NCI-H1436 (cell line): Measurements from ENCODE around the gene AHNAK.
"Not testable (repeated sequence)": the region's sequence is repeated elsewhere in the genome, so short reads cannot be mapped to it uniquely, and the experiment has no call there.

Experiments used
- DNase-seq: peaks from one replicate; lab custom pipeline; 2025; lab: John Stamatoyannopoulos, UW

The AHNAK gene, protein sequence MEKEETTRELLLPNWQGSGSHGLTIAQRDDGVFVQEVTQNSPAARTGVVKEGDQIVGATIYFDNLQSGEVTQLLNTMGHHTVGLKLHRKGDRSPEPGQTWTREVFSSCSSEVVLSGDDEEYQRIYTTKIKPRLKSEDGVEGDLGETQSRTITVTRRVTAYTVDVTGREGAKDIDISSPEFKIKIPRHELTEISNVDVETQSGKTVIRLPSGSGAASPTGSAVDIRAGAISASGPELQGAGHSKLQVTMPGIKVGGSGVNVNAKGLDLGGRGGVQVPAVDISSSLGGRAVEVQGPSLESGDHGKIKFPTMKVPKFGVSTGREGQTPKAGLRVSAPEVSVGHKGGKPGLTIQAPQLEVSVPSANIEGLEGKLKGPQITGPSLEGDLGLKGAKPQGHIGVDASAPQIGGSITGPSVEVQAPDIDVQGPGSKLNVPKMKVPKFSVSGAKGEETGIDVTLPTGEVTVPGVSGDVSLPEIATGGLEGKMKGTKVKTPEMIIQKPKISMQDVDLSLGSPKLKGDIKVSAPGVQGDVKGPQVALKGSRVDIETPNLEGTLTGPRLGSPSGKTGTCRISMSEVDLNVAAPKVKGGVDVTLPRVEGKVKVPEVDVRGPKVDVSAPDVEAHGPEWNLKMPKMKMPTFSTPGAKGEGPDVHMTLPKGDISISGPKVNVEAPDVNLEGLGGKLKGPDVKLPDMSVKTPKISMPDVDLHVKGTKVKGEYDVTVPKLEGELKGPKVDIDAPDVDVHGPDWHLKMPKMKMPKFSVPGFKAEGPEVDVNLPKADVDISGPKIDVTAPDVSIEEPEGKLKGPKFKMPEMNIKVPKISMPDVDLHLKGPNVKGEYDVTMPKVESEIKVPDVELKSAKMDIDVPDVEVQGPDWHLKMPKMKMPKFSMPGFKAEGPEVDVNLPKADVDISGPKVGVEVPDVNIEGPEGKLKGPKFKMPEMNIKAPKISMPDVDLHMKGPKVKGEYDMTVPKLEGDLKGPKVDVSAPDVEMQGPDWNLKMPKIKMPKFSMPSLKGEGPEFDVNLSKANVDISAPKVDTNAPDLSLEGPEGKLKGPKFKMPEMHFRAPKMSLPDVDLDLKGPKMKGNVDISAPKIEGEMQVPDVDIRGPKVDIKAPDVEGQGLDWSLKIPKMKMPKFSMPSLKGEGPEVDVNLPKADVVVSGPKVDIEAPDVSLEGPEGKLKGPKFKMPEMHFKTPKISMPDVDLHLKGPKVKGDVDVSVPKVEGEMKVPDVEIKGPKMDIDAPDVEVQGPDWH (N-terminal part only)

DNA sequence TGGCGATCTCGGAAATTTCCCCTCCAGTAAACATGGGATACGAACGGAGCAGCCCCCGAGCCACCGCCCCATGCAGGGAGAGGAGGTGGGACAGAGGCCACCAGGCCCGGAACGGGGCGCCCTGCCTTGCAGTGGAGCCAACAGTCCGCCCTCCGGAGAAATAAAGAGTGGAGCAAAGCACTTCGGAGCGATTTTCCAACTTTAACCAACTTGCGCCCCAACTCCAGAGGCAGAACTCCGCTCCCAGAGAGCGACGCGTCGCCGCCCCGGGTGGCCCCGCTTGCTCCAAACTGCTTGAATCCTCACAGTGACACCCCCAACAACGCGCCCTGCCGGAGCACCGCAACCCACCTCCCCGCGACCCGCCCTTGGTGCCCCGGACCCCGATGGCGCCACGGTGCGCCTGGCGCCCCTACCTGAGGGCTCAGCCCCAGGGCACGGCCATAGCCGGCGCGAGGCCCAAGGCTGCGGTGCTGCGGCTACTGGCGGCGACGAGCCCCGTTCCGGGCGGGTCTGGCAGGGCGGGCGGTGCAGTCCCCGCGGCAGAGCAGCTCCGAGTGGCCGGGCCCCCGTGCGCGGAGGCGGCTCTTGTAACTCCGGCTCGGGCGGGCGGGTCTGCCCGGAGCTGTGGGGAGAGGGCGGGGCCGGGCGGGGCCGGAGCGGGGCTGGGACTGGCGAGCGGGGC, at the start of gene AHNAK:
Gene AHNAK (minus strand): TSS at position 563 of the 685 bp plus-strand sequence. CDS start 10,708 bp downstream, outside the sequence.
- DNase-seq = no peak

DNA sequence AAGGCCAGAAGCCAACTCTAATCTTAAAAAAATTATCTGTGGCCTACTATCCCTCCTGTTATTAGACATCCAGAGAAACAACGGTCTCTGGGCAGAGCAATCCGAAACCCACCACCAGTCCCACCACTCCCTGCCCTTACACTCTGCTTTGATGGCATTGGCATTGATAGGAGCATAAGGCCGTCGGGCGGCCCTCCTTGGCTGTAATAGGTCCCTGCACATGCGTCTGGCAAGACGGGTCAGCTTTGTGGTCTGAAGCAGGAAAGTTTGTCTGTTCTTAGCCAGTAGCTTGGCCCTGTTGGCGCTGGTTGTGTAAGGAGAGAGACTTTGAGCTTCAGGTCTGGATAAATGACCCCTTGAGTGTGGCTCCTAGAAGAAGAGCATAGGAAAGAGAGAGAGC, 48.5 kb upstream of the AHNAK start:
- no peak for DNase-seq

- peak; percentile 63 for DNase-seq
These were observed 46.9 kb upstream of the AHNAK start for GRCh38 chr11:62593434-62594044.

DNA sequence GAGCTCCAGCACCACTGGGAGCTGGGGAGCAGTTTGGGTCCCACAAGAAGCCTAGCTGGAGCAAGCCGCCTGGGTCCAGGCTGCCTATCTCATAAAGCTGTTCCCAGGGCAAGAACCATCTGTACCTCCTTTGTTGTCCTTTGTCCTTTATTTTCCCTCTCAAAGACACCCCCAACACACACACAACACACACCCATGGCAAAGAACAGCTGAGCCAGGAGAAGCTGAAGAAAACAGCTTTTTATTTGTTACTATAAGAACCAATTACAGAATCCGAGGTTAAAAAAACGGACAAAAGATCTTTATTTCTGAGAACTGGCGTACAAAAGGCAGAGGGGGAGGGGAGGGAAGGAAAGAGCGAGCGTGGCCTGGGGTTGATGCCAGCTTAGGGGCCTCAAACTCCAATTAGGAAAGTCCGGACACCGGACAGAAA, 46.4 kb upstream of the AHNAK start:
- no peak for DNase-seq

- no peak for DNase-seq
These were observed 45.7 kb upstream of the AHNAK start for GRCh38 chr11:62592146-62592815.

DNA sequence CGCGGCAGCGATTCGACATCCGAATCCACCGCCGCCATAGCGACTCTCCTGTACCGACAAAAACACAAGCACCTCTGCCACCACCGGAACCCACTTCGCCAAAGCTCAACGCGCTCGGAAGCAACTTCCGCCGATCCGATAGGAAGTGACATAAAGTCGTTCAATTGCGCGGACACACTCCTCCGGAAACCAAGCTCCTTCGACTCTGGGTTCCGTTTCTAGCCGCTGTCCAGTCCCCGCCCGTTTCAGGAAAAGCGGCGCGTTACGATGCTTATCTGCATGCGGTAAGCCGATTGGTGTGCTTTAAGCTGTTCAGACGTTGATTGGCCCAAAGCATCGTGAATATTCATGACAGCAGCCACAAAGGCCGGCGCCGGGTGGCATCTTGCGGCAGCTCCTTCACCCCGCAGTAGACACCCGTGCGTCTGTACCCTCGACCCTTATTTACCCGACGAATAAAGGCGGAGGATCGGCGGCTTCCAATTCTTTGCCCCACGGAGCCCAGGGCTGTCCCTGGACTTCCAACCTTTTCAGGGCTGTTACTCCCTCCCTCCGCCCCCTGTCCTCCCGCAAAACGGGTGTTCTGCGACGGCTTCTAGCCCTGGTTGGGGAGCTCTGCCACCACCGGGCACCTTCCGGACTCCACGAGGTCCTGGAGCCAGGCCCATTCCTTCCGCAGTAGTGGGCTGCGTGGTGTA, 45.0 kb upstream of the AHNAK start, which contains the start of gene TUT1:
Gene TUT1 (minus strand): TSS at position 76 of the 698 bp plus-strand sequence. CDS start 38 bp downstream, at position 38.
- peak; percentile 99 for DNase-seq

- DNase-seq = no peak
These were observed 42.5 kb upstream of the AHNAK start for GRCh38 chr11:62588966-62589637.

DNA sequence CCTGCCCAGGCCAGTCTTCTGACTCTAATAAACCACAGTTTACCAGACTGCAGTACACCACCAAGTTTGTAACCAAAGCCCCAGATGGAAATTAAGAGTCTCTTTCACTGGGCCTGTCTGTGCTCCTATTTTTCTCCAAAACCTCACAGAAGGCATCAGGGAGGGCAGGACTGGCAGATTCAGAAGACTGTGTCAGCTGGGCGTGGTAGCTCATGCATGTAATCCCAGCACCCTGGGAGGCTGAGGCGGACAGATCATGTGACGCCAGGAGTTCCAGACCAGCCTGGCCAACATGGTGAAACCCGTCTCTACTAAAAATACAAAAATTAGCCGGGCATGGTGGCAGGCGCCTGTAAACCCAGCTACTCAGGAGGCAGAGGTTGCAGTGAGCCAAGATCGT, 38.8 kb upstream of the AHNAK start:
- DNase-seq = not testable (repeated sequence)

- DNase-seq = not testable (repeated sequence)
These were observed 35.1 kb upstream of the AHNAK start for GRCh38 chr11:62581735-62582134.

GRCh38 chr11:62580959-62581715, 34.5 kb upstream of the AHNAK start:
- DNase-seq = no peak

- no peak for DNase-seq
These were observed 32.6 kb upstream of the AHNAK start for GRCh38 chr11:62579252-62579651.

GRCh38 chr11:62578541-62578940, 31.9 kb upstream of the AHNAK start:
- DNase-seq = no peak

- DNase-seq = no peak
These were observed 30.6 kb upstream of the AHNAK start for GRCh38 chr11:62577046-62577714.

DNA sequence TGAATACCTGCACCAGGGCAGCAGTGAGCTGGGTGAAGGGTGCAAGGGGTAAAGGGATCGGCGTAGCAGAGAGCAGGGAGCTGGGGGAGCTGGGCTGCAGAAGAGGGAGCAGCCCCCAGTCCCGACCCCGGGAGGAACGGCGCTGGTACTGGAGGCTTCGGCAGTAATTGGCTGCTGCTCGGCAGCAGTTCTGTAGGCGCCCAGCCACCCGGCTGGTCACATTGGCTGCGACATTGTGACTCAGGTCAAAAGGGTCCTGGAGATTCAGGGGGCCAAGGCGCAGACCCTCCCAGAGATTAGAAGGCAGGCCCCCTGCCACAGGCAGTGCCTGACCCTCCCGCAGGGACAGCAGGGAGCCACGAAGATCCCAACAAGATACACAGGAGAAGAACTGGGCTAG, 29.2 kb upstream of the AHNAK start:
- DNase-seq = no peak

DNA sequence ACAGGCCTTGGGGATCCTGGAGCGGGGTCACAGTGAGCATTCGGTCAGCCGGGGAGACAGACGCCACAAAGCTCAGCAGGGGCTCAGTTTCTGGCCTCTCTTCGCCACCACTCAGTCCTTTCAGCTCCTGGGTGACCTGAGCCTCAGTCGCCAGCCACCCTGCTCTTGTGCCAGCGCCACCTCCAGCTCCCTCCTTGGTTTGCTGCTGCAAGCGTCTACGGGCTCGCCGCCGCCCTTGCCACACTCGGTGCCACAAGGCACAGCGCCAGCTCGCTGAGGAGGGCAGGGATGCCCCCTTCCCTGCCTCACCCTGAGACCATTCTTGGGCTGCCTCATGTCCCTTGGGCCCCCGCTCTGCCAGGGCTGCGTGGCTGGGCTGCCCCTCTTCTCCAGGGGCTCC, 28.6 kb upstream of the AHNAK start:
- DNase-seq = no peak

GRCh38 chr11:62574363-62575071, 27.9 kb upstream of the AHNAK start:
- no peak for DNase-seq
